Measurements from ENCODE around the gene PPM1H. TPM values are rescaled to one million over a fixed set of nuclear protein-coding genes. Genes with fewer than 3 reads are reported as not detected.
"Not testable (repeated sequence)": the region's sequence is repeated elsewhere in the genome, so short reads cannot be mapped to it uniquely, and the experiment has no call there.

Gene PPM1H
- polyA plus RNA-seq, 1 donor, result 3.7 TPM

DNA sequence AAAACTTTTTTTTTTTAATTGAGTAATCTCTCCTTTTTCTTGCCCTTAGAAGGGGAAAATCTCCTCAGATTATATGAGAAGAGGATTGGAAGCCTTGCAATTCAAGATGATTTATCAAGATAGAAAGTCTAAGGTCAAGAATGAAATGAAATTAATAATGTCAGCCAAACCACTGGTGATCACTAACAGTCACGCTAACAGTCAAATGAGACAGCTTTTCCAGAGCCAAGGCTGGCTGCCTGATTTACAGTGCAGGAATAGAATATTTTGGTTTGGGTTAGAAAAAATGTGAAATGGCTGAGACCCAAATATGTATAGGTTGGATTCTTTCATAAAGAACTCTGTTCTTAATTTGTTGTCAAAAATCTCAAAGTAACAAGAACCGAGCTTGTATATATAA, 204.3 kb downstream of the PPM1H start:
- DNase-seq, result no peak

DNA sequence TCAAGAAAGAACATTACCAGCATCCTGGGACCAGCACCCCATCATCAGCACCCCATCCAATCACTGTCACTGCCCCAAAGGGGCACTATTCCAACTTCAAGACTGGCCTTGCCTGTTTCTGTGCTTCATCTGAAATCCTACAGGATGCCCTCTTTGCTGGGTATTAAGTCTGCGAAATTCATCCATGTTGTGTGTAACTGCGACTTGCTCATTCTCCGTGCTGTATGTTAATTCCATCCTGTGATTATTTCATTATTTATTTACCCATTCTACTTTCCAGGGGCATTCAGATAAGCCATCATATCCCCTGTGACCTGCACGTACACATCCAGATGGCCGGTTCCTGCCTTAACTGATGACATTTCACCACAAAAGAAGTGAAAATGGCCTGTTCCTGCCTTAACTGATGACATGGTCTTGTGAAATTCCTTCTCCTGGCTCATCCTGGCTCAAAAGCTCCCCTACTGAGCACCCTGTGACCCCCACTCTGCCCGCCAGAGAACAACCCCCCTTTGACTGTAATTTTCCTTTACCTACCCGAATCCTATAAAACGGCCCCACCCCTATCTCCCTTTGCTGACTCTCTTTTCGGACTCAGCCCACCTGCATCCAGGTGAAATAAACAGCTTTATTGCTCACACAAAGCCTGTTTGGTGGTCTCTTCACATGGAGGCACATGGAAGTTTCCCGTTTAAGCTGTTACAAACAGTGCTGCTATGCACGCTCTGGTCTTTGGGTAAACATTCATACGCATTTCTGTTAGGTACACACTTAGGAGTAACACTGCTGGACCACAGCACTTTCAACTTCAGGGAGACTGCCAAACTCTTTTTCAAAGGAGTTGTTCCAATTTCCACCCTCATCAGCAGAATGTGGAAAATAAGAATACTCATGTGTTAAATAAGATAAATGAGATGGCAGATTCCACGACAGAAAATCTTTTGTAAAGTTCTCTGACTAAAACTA, 205.1 kb downstream of the PPM1H start:
- not testable (repeated sequence) for DNase-seq

DNA sequence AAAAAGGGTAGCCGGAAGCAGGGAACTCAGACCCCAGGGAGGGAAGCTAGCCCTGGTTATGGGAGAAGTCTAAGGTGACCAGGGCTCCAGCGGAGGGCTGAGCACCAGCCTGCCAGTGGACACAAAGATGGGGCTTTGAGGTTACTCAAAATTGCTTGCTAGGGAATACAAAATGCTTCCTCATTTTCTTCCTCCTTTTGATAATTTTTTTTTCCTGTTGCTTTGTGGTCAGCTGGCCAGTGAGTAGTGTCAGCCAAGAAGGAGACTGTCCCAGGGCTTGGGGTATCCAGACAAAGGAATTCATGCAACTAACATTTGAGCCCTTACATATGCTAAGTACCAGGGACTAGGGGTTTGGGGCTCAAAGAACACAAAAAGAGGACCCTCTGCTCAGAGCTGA, 206.2 kb downstream of the PPM1H start:
- no peak for DNase-seq

DNA sequence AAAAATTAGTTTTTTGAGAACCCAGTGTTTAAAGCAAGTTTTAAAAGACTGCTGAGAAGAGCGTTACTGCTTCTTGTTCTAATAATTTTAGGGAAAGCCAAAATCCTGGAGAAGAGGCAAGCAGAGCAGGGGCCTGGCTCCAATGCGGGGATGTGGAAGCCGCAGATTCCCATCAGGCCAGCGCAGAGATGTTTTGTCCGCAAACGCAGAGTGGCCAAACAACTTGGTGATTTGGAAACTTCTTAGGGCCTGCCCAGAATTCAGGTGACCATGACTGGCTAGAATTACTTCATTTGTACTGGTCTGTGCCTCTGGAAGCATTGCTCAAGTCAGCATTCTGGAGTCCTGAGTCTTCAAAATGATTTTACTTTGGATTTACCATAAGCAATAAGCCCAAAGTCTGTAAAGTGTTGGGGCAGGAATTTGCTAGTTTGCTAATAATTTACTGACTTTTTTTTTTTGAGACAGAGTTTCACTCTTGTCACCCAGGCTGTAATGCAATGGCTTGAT, 208.4 kb downstream of the PPM1H start:
- no peak for DNase-seq

DNA sequence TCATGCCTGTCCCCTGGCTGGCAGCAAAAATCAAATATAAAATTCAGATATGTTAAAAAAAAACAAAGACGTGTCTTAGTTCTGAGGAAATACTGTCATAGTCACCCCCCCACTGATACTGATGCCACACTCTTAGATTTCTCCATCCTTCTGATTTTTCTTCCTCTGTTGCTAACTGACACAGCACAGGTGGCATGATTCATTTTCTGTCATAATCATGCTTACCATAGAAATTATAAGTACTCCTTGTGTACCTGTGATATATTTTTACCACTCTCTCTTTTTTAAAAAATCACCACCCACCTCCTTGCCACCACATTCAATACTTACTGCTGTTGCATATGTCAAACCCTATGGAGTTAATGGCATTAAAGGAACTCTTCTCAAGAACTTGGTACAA, 209.2 kb downstream of the PPM1H start:
- no peak for DNase-seq

DNA sequence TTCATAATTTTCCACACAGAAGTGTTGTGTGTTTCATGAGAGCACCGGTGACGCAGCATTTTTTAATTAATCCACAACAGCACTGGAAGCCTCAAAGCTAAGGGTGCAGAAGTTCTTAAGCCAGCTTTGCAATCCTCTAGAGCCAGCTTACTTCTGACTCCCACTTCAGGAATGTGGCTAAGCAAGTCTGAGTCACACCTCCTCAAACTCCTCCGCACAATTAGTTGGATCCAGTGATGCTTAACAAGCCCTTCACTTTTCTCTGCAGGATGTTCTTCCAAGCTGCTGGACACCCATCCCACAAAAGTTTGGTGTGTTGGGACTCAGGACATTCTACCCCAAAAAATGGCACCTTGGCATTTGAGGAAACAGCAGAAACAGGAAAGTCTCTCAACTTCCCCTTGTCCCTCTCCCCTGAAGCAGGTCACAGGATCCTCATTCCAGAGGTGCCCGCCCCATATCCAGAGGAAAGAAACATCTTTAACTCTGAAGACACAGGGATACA, 210.0 kb downstream of the PPM1H start:
- no peak for DNase-seq

DNA sequence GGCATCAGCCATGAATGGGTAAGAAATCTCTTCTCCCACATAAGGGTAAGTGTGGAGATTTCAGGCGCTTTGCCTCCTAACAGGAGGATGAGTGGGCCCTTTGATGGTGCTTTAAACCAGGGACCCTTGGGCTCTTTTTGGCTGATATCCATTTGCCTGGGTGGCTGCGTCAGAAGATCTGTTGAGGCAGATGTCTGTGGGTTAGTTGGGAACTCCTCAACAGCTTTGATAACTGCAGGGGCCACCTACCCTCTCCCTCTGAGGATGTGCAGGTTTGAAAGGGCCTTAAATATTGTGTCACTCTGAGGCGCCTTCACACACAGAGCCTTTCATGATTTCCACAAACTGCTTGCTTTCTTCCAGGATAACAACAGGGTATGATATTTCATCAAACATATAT, 210.7 kb downstream of the PPM1H start:
- DNase-seq, result no peak

DNA sequence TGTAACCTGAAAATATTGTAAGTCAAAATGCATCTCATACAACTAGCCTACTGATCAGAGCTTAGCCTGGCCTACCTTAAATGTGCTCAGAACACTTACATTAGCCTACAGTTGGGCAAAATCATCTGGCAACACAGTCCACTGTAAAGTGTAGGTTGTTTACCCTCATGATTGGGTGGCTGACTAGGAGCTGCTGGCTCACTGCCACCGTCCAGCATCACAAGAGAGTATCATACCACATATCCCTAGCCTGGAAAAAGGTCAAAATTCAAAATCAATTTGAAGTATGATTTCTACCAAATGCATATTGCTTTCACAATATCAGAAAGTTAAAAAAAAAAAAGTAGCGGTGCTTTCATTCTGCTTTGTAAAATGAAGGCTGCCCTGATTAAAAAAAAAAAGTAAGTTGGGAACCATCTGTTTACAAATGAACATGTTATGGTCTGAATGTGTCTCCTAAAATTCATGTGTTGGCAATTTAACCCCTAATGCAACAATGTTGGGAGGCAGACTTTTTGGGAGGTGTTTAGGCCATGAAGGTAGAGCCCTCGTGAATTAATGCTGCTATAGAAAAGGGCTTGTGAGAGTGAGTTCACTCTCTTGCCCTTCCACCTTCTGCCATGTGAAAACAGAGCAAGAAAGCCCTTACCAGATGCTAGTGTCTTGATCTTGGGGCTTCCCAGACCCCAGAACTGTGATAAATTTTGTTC, 211.8 kb downstream of the PPM1H start:
- DNase-seq, result no peak

DNA sequence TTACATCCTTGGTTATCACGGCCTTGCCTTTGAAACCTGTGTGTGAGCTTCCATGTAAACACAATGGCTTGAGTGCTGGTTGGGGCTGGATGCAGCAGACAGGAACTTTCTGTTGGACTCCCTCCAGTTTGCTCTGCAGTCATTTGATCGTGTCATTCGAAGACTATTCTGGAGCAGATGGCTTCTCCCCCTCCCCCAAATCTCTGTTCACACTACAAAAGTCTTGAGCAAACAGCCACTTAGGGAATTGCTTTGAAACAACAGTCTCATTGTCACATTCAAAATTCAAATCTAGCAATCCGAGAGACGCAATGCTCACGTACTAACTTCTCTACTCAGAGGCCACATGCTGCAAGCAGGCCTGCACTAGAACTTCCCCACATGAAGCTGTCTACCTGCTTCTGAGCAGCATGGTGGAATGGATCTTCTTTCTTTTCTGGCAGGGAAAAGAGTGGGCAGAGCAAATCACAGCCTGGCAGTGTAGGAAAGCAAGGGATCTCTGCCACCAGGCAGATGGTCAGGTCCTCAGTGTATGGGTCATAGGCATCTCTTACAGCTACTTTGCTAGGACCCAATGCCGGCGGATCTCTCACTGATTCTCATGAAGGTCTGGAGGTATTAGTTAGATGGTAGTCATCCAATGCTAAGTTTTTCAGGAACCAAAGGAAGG, 214.2 kb downstream of the PPM1H start:
- DNase-seq, result peak; percentile 80

DNA sequence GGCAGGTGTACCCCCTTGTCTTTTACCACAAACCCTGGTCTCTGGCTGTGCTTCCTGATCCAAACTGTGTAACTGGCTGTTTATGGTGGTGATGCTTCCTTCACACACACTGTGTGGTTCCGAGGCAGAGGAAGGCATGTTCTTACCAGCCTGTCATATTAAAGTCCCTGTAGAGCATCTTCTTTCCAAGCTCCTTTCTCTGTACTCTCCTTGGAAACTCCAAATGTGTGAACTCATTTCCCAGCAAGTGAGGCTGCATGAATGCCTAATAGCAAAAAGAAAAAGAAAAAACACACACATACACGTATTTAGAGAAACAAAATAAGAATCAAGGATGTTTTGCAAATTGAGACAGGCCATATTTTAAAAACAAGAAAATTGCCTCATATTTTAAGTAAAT, 214.9 kb downstream of the PPM1H start:
- DNase-seq, result no peak

DNA sequence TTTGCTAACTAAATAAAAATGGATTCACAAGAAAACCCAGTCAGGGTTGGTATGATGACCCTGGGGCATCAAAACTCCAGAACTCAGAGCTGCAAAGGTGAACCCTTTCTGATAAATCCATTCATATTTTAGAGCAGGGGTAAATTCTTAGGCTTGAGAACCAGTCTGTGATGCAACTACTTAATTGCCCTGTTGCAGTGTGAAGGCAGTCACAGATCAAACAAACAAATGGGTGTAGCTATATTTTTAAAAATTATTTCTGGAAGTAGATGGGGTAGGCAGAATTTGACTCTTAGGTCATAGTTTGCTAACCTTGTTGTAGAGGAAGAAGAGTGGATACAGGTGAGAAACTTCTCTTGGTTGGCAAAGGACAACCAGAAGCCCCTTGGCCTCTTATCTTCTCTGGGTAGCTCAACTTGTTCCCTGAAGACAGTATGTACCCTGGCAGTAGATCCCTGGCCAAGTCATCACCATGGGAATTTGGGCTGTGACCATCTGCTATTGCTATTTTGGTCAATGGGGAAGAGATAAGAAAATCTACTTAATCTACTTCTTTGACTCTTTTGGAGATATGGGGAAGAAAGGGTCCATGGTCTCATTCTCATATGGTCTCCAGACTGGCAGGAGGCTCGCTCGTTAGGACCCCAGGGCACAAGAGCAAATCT, 216.1 kb downstream of the PPM1H start:
- no peak for DNase-seq

DNA sequence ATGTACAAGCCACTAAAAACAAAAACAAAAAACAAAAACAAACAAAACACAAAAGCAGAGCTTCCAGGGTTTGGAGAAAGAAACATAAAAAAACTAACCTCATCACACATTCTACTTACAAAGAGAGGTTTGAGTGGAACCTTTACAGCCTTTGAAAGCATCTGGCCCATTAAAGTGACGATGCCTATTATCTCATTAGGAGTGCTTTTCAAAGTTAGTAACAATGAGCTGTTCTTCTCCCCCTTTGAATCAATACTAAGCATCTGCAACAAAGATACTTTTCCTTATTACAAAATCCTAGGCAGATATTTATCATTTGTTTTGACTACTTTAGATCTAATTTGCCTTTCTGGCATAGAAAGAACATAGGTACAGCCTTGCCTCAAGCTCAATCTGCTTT, 217.3 kb downstream of the PPM1H start:
- DNase-seq, result no peak

DNA sequence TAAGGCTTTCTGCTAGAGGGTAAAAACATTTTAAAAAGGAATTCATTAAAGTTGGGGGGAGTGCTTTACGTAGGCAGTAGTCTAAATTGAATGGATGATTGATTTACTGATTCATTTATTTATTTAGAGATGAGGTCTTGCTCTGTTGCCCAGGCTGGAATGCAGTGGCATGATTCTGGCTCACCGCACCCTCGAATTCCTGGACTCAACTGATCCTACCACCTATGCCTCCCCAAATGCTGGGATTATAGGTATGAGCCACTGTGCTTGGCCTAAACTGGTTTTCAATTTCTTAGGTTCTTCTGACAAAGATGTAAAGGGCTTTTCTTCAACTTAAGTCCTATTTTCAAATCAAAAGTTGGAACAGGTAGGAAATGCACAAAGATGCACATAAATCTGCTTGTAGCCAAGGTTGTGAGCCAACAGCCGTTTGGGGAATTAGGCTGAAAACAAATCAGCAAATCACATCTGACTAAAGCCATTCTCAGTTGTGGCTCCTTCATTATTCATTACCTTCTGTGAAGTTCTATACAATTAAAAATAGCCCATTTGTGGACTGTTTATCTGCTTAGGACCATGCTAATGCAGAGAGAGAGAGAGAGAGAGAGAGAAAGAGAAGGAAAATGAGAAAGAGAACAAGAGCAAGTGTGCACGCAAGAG, 218.0 kb downstream of the PPM1H start:
- no peak for DNase-seq

DNA sequence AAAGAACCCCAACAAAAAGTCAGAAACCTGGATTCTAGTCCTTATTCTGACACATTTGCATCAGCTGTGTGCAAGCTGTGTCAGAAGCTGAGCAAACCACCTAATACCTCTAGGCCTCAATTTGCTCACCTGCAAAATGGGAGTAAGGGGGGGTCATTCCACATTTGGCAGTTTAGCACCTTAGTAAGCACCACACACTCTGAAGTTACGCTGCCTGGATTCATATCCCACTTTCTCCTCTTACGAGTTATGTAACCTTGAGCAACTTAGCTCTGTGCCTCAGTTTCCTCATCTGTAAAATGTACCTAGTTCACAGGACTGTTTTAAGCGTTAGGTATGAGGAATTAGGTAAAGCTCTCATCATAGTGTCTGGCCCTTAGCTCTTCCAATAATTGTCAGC, 218.9 kb downstream of the PPM1H start:
- no peak for DNase-seq

DNA sequence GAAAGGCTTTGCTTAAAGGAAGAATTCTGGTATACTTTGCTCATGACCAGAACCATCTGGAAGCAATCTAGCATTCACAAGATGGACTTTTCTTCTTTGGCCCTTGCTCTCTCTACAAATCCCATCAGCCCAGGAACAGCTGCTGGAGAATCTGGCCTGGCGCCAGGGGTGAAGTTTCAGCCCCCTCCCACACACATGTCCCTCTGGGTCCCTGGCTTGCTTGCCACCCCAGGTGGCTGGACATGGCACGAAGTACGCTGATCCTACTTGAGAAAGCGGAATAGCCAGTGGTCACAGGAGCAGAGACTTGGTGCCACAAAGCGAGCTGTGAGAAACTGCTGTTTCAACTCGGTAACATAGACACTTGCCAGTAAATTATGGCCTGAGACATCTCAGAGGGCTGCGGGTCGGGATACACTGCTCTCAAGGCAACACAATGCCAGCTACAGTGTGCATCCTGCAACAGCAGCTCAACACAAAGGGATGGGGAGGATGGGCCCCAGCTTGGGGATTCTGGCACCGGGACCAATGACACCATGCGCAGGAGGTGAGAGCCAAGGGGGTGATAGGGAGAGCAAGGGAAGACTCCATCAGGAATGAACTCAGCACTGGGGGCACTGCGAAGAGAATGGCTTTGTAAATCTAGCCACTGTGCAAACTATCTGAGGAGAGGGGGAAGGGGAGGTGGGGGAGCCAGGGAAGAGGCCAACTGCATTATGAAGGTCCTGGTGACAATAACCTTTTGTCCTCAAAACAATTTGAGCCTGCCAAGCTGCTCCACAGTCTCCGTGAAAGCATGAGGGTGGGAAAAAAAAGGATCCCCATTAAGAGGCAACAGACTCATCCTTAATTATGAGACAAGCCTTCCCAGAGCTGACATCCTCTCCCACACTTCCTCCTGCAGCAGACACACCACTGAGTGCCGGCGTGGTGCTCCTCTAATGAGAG, 219.9 kb downstream of the PPM1H start:
- peak; percentile 83 for DNase-seq

DNA sequence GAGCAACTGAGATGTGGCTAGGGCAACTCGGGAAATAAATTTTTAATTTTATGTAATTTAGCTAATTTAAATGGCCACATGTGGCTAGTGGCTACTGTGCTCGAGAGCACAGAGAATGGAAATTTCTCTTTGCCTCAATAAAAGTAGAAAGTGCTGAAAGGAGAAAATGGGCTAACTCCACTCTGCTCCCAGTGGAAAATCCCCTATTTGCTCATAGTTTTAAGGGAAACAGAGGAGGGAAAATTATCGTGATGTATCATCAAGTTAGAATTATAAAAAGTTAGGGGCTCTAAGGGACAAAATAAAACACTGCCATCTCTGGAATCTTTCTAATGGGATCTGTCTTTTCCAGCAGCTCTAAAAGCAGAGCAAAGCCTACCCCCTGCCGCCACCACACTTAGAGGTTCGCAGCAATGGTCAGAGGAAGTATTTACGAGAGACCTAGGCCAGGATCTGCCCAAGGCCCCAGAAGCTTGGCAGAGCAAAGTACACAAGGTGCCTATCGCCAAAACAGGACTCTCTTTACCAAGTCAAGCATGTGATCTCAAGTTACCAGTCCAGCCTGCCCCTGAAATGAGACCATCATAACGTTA, 220.7 kb downstream of the PPM1H start:
- DNase-seq, result no peak

DNA sequence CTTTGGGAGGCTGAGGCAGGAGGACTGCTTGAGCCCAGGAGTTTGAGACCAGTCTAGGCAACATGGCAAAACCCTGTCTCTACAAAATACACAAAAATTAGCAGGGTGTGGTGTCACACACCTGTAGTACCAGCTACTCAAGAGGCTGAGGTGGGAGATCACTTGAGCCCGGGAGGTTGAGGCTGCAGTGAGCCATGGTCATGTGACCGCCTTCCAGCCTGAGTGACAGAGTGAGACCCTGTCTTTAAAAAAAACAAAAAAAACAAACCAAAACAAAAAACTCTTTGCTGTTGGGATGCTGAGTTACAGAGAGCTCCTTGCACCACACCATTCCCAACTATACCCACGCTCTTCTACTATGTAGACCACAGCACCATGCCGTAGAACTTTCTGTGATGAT, 221.2 kb downstream of the PPM1H start:
- DNase-seq, result no peak

DNA sequence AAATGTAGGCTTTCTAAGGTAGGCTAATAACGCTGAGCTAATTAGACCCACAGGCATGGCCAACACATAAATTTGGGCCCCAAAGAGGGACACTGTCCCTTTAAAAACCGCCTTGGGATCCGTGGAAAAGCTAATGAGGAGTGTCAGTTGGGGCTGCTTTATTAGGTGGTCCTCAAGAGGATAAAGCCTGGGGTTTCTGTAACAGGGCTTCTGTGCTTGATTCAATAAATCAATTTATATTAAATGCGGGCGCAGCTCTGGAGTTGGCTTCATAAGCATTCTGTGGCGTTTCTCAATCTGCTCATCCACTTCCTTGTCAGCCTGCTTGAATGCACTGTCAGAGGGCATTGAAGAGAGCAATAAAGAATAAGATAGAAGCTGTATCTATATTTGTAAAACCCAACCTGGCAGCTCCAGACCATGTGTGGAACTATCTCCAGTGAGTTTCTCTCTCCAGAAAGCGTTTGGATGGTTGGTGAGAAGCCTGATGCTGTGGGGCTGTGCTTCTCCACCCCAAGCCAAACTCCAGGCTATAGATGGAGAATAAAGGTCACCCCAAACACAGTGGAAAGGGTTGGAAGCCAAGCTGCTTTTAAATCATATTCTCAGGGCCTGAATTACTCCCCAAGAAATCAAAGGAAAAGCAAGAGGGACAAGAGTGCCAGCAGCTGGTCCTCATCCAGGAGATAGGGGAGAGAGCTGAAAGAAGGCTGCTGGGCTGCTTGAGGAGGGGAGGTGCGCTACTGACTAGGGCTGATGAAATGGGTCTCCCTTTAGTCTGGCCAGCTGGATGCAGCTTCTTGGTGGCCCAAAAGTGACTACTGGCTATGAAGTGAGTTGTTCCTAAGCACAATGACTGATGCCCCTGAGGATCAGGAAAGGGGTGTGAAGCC, 222.0 kb downstream of the PPM1H start:
- no peak for DNase-seq

DNA sequence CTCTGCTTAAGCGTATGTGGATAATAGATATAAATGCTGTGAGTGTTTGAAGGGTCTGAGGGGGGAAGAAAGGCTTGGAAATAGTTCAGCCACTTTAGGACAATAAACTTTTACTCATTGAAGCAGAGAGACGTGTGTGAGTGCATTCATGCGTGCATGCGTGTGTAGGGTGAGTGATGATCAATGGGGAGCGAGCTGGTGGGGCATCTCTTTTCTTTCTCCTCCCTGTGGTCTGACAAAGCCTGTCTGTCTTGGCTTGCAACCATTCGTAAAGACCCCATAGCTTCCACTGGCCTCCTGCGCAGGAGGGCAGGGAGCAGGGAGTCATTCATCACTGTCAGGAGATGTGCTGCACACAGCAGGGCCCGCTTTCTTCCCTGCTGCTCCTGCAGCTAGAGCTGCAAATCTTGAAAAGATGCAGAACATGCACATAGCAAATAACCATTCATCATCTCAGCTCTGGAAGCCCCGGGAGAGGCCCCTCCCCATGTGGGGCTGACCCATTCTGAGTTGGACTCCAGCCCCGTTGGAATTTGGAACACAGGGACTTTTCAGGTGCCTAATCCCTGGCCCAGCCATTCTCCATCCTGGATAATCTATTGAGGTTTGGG, 223.2 kb downstream of the PPM1H start:
- DNase-seq, result no peak

Data from hindlimb muscle (tissue), 1 donor.